ENCODE measurements around the gene SYNDIG1L. TPM values are rescaled to one million over a fixed set of nuclear protein-coding genes. Genes with fewer than 3 reads are reported as not detected.

Gene SYNDIG1L
- total RNA-seq, 1 experiment from 2014 or later, result 0.33 TPM

DNA sequence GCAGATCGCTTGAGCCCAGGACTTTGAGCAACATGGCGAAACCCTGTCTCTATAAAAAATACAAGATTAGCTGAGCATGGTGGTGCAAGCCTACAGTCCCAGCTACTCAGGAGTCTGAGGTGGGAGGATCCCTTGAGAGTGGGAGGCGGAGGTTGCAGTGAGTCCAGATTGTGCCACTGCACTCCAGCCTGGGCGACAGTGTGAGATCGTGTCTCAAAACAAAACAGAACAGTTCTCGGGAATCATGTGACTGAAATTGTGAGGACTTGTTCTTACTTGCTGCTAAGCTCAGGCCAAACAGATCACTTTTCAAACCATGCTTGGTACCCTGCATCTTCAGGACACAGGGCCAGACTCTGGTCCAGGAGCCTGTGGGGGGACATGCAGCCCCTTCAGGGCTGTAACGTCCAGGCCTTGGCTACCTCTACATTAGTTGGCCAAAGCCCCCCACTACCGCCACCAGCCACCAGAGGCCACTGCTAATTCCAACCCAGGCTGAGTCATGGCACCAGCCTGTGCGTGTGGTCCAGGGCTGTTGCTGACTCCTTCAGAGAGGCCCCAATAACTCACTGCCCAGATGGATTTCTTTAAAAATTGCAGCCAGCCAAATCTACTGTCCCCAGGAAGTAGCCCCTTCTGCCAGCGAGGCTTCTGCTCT lies 33.4 kb upstream of the SYNDIG1L start:
- Histone ChIP-seq H3T11ph (ENCODE audit: low read length) (no peak overlapping the region), H4K5ac (ENCODE audit: insufficient read length, low read depth, low read length) (no peak overlapping the region), H3K14ac (ENCODE audit: insufficient read depth, low read length) (no peak overlapping the region), H3K18ac (ENCODE audit: insufficient read length, low read depth, low read length) (no peak overlapping the region), H3K27me3 (ENCODE audit: insufficient read depth, low read length) (no peaks in the 10 kb centered on the region), H3K4ac (ENCODE audit: low read depth, low read length) (no peak overlapping the region), H4K20me1 (ENCODE audit: control insufficient read depth, insufficient read depth, insufficient read length) (no peaks in the 10 kb centered on the region), H2BK15ac (ENCODE audit: low read depth, low read length) (no peak overlapping the region), H3K27ac (ENCODE audit: insufficient read length, low read depth, low read length) (no peak overlapping the region), H2BK12ac (ENCODE audit: insufficient read length, low read depth, low read length) (no peak overlapping the region), H2BK20ac (ENCODE audit: low read depth, low read length, poor library complexity, severe bottlenecking) (no peak overlapping the region), H3K79me2 (ENCODE audit: insufficient read depth, low read length) (no peaks in the 10 kb centered on the region), H3K9ac (ENCODE audit: extremely low read depth, insufficient read length, low read length) (no peak overlapping the region), H3K23me2 (ENCODE audit: insufficient read length, low read depth, low read length, poor library complexity, severe bottlenecking) (no peaks in the 10 kb centered on the region), H3K9me3 (ENCODE audit: control insufficient read depth, low read depth, low read length) (no peaks in the 10 kb centered on the region), H4K8ac (replicated peaks; ENCODE audit: insufficient read length, low read depth, low read length) (no peak overlapping the region), H2AFZ (ENCODE audit: low read length) (no peak overlapping the region), H2BK5ac (ENCODE audit: insufficient read length, low read length) (no peak overlapping the region), H3K4me1 (ENCODE audit: insufficient read depth, low read length) (no peaks in the 10 kb centered on the region), H3K79me1 (ENCODE audit: insufficient read depth, low read depth, low read length, poor library complexity, severe bottlenecking) (no peaks in the 10 kb centered on the region), H2BK120ac (ENCODE audit: low read depth, low read length, poor library complexity, severe bottlenecking) (no peak overlapping the region), H2AK5ac (ENCODE audit: insufficient read length, low read length) (no peak overlapping the region), H3K4me2 (ENCODE audit: insufficient read depth, insufficient read length, low read length) (no peak overlapping the region), H3K56ac (ENCODE audit: insufficient read length, low read depth, low read length) (no peak overlapping the region), H4K91ac (ENCODE audit: insufficient read length, low read depth, low read length) (no peak overlapping the region), H3K23ac (ENCODE audit: insufficient read length, low read depth, low read length) (no peak overlapping the region)
- TF ChIP-seq, protein P1, sequence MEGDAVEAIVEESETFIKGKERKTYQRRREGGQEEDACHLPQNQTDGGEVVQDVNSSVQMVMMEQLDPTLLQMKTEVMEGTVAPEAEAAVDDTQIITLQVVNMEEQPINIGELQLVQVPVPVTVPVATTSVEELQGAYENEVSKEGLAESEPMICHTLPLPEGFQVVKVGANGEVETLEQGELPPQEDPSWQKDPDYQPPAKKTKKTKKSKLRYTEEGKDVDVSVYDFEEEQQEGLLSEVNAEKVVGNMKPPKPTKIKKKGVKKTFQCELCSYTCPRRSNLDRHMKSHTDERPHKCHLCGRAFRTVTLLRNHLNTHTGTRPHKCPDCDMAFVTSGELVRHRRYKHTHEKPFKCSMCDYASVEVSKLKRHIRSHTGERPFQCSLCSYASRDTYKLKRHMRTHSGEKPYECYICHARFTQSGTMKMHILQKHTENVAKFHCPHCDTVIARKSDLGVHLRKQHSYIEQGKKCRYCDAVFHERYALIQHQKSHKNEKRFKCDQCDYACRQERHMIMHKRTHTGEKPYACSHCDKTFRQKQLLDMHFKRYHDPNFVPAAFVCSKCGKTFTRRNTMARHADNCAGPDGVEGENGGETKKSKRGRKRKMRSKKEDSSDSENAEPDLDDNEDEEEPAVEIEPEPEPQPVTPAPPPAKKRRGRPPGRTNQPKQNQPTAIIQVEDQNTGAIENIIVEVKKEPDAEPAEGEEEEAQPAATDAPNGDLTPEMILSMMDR (conservative IDR thresholded peaks at IDR 0.05), result peak; percentile 75
- peaks cover 7 to 11% of the 10 kb centered on the region in 2 experiments for H3K9me3 Mint-ChIP-seq
- H3K27me3 Mint-ChIP-seq (ENCODE audit: low read depth), result peaks cover 3% of the 10 kb centered on the region
- DNase-seq, result peak; percentile 76
- no CpG with 5 or more reads among the region's 10 CpGs for WGBS (ENCODE audit: extremely low coverage, insufficient read length, low lambda C conversion rate)
- peak overlapping the region in 1 of 3 experiments; percentile 12; a peak in 1 of 7 replicates for H3K27ac Mint-ChIP-seq
- peaks cover 5 to 21% of the 10 kb centered on the region in 2 experiments for H3K4me1 Mint-ChIP-seq
- H3K36me3 Mint-ChIP-seq (ENCODE audit: insufficient read depth in 1 of 3, low read depth in 3 of 3), result peaks cover 3 to 14% (median 10%) of the 10 kb centered on the region in 3 experiments; a peak in 5 of 7 replicates
- H3K4me3 Mint-ChIP-seq, result no peak overlapping the region
